GM18520 (cell line): ENCODE data around the gene RNF152.

Experiments
- ATAC-seq: cut with Tn5 transposase; IDR thresholded peaks from one replicate; pipeline ENCODE4 v1.9.1; 2021; ENCODE audit not compliant: unreplicated experiment

Gene RNF152

GRCh38 chr18:61892683-61893308 lies at the start of gene RNF152:
Gene RNF152 (minus strand): TSS chr18:61893007. CDS start chr18:61816463, 76,544 bp downstream.
- no peak for ATAC-seq

GRCh38 chr18:61941948-61942471 lies 49.2 kb upstream of the RNF152 start:
- ATAC-seq: no peak

GRCh38 chr18:61939046-61939674 lies 46.4 kb upstream of the RNF152 start:
- no peak for ATAC-seq

- no peak for ATAC-seq
These were observed 42.6 kb upstream of the RNF152 start for GRCh38 chr18:61935362-61935761.

- ATAC-seq: no peak
These were observed 39.0 kb upstream of the RNF152 start for GRCh38 chr18:61931654-61932379.

GRCh38 chr18:61929881-61930640 lies 37.3 kb upstream of the RNF152 start:
- ATAC-seq: no peak

- peak; percentile 56 for ATAC-seq
These were observed 33.7 kb upstream of the RNF152 start for GRCh38 chr18:61926532-61926931.

- no peak for ATAC-seq
These were observed 31.7 kb upstream of the RNF152 start for GRCh38 chr18:61924550-61924949.

- no peak for ATAC-seq
These were observed 29.6 kb upstream of the RNF152 start for GRCh38 chr18:61922435-61922834.

- ATAC-seq: no peak
These were observed 28.9 kb upstream of the RNF152 start for GRCh38 chr18:61921621-61922235.

GRCh38 chr18:61917818-61918217 lies 25.0 kb upstream of the RNF152 start:
- no peak for ATAC-seq

GRCh38 chr18:61912476-61912875 lies 19.7 kb upstream of the RNF152 start:
- ATAC-seq: no peak

GRCh38 chr18:61910101-61910500 lies 17.3 kb upstream of the RNF152 start:
- no peak for ATAC-seq

GRCh38 chr18:61908661-61909060 lies 15.9 kb upstream of the RNF152 start:
- ATAC-seq: no peak

- peak; percentile 86 for ATAC-seq
These were observed 8.6 kb upstream of the RNF152 start for GRCh38 chr18:61901323-61901986.

GRCh38 chr18:61900504-61901281 lies 7.9 kb upstream of the RNF152 start:
- ATAC-seq: no peak

GRCh38 chr18:61898640-61899101 lies 5.9 kb upstream of the RNF152 start:
- ATAC-seq: no peak

- ATAC-seq: no peak
These were observed 4.0 kb upstream of the RNF152 start for GRCh38 chr18:61896757-61897156.

GRCh38 chr18:61896118-61896517 lies 3.3 kb upstream of the RNF152 start:
- ATAC-seq: no peak
